ENCODE results near the gene DAPP1. TPM values are rescaled to one million over a fixed set of nuclear protein-coding genes. Genes with fewer than 3 reads are reported as not detected.
"Not testable (repeated sequence)": the region's sequence is repeated elsewhere in the genome, so short reads cannot be mapped to it uniquely, and the experiment has no call there.

DAPP1 gene, protein sequence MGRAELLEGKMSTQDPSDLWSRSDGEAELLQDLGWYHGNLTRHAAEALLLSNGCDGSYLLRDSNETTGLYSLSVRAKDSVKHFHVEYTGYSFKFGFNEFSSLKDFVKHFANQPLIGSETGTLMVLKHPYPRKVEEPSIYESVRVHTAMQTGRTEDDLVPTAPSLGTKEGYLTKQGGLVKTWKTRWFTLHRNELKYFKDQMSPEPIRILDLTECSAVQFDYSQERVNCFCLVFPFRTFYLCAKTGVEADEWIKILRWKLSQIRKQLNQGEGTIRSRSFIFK
- 24.3 TPM for polyA plus RNA-seq (2013)

GRCh38 chr4:99816545-99817308, at the start of gene DAPP1:
Gene DAPP1, plus strand, starts transcription at chr4:99816827. Its CDS starts 87 bp downstream, at chr4:99816914.
- DNase-seq = peak; percentile 67 to 90 (median 83)
- Histone ChIP-seq H3K4me3 (ENCODE audit: control insufficient read depth in 1 of 7, extremely low read depth in 1 of 7, insufficient read depth in 4 of 7, low read depth in 2 of 7, low read length in 6 of 7) (peak within 1 kb of the TSS; percentile 22 to 89 (median 76)), H3K36me3 (ENCODE audit: control insufficient read depth in 4 of 4, insufficient read depth in 4 of 4, low read length in 3 of 4) (no peaks in the 10 kb centered on the region), H3K27ac (ENCODE audit: insufficient read depth in 1 of 2, low read depth in 1 of 2, low read length in 2 of 2, poor library complexity in 1 of 2, severe bottlenecking in 2 of 2) (peak within 1 kb of the TSS; percentile 69 to 80), H3K27me3 (replicated peaks in 2 of 5; ENCODE audit: control insufficient read depth in 4 of 5, insufficient read depth in 5 of 5, low read length in 4 of 5) (no peaks in the 10 kb centered on the region), H3K4me1 (ENCODE audit: control extremely low read depth in 1 of 4, control insufficient read depth in 4 of 4, insufficient read depth in 4 of 4, low read length in 3 of 4) (peaks cover 38 to 63% (median 50%) of the 10 kb centered on the region in 4 experiments), H3K9me3 (ENCODE audit: control extremely low read depth in 1 of 5, control insufficient read depth in 4 of 5, insufficient read depth in 2 of 5, low read depth in 1 of 5, low read length in 4 of 5) (no peaks in the 10 kb centered on the region)
- POLR2A ChIA-PET = interaction anchor here (0.6 kb wide), 1 partner anchor 63 kb away, joined by 3 read pairs; no protein-coding TSS in a partner anchor
- WGBS (ENCODE audit: insufficient coverage) = 14% methylated on average over 7 of the region's 7 CpGs
- CTCF ChIA-PET = interaction anchor here (1.0 to 2.8 kb wide), 5 partner anchors 9 to 69 kb away, joined by 3 to 6 read pairs (median 4); no protein-coding TSS in a partner anchor

DNA sequence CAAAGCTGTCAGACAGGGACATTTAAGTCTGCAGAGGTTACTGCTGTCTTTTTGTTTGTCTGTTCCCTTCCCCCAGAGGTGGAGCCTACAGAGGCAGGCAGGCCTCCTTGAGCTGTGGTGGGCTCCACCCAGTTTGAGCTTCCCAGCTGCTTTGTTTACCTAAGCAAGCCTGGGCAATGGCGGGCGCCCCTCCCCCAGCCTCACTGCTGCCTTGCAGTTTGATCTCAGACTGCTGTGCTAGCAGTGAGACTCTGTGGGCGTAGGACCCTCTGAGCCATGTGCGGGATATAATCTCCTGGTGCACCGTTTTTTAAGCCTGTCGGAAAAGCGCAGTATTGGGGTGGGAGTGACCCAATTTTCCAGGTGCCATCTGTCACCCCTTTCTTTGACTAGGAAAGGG, 45.8 kb upstream of the DAPP1 start:
- H3K36me3 ChIP-seq (ENCODE audit: control insufficient read depth in 4 of 4, insufficient read depth in 4 of 4, low read length in 3 of 4); POLR2A ChIA-PET; H3K4me3 ChIP-seq (ENCODE audit: control insufficient read depth in 1 of 7, extremely low read depth in 1 of 7, insufficient read depth in 4 of 7, low read depth in 2 of 7, low read length in 6 of 7); H3K9me3 ChIP-seq (ENCODE audit: control extremely low read depth in 1 of 5, control insufficient read depth in 4 of 5, insufficient read depth in 2 of 5, low read depth in 1 of 5, low read length in 4 of 5); DNase-seq; H3K4me1 ChIP-seq (ENCODE audit: control extremely low read depth in 1 of 4, control insufficient read depth in 4 of 4, insufficient read depth in 4 of 4, low read length in 3 of 4); H3K27me3 ChIP-seq (replicated peaks in 2 of 5; ENCODE audit: control insufficient read depth in 4 of 5, insufficient read depth in 5 of 5, low read length in 4 of 5); CTCF ChIA-PET; H3K27ac ChIP-seq (ENCODE audit: insufficient read depth in 1 of 2, low read depth in 1 of 2, low read length in 2 of 2, poor library complexity in 1 of 2, severe bottlenecking in 2 of 2): not testable (repeated sequence)
- WGBS (ENCODE audit: insufficient coverage) = 100% methylated on average over 4 of the region's 7 CpGs

GRCh38 chr4:99783940-99784339, 32.7 kb upstream of the DAPP1 start:
- ChIA-PET POLR2A (no interaction called here), CTCF (no interaction called here)
- Histone ChIP-seq H3K36me3 (ENCODE audit: control insufficient read depth in 4 of 4, insufficient read depth in 4 of 4, low read length in 3 of 4) (no peaks in the 10 kb centered on the region), H3K27me3 (replicated peaks in 2 of 5; ENCODE audit: control insufficient read depth in 4 of 5, insufficient read depth in 5 of 5, low read length in 4 of 5) (peaks cover 0 to 2% (median 0%) of the 10 kb centered on the region in 5 experiments), H3K4me1 (ENCODE audit: control extremely low read depth in 1 of 4, control insufficient read depth in 4 of 4, insufficient read depth in 4 of 4, low read length in 3 of 4) (no peaks in the 10 kb centered on the region), H3K27ac (ENCODE audit: insufficient read depth in 1 of 2, low read depth in 1 of 2, low read length in 2 of 2, poor library complexity in 1 of 2, severe bottlenecking in 2 of 2) (no peak overlapping the region), H3K4me3 (ENCODE audit: control insufficient read depth in 1 of 7, extremely low read depth in 1 of 7, insufficient read depth in 4 of 7, low read depth in 2 of 7, low read length in 6 of 7) (no peak overlapping the region), H3K9me3 (ENCODE audit: control extremely low read depth in 1 of 5, control insufficient read depth in 4 of 5, insufficient read depth in 2 of 5, low read depth in 1 of 5, low read length in 4 of 5) (no peaks in the 10 kb centered on the region)
- WGBS (ENCODE audit: insufficient coverage) = 83% methylated on average over 2 of the region's 3 CpGs
- DNase-seq = no peak

DNA sequence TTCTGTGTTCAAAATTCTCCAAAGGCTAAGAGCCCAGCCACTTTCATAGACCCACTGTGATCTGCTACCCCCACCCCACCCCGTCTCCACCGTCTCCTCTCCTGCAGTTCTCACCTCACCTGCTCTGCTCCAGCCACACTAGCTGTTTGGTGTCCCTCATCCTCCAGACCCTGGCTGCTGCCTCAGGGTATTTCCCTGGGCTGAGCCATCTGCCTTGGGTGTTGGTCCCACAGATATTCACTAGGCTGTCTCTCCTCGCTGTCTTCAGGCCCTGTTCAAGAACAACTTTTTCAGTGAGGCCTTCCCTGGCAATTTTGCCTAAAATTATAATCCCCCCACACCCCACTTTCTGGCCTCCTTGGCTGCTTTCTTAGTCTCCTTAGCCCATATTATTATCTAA, 31.8 kb upstream of the DAPP1 start:
- POLR2A ChIA-PET = no interaction called here
- peaks cover 0 to 2% (median 0%) of the 10 kb centered on the region in 5 experiments for H3K27me3 ChIP-seq (replicated peaks in 2 of 5; ENCODE audit: control insufficient read depth in 4 of 5, insufficient read depth in 5 of 5, low read length in 4 of 5)
- H3K36me3 ChIP-seq (ENCODE audit: control insufficient read depth in 4 of 4, insufficient read depth in 4 of 4, low read length in 3 of 4) = no peaks in the 10 kb centered on the region
- H3K4me3 ChIP-seq (ENCODE audit: control insufficient read depth in 1 of 7, extremely low read depth in 1 of 7, insufficient read depth in 4 of 7, low read depth in 2 of 7, low read length in 6 of 7) = no peak overlapping the region
- DNase-seq = no peak
- no peaks in the 10 kb centered on the region for H3K4me1 ChIP-seq (ENCODE audit: control extremely low read depth in 1 of 4, control insufficient read depth in 4 of 4, insufficient read depth in 4 of 4, low read length in 3 of 4)
- WGBS (ENCODE audit: insufficient coverage) = 100% methylated on average over 3 of the region's 3 CpGs
- CTCF ChIA-PET = no interaction called here
- H3K27ac ChIP-seq (ENCODE audit: insufficient read depth in 1 of 2, low read depth in 1 of 2, low read length in 2 of 2, poor library complexity in 1 of 2, severe bottlenecking in 2 of 2) = no peak overlapping the region
- H3K9me3 ChIP-seq (ENCODE audit: control extremely low read depth in 1 of 5, control insufficient read depth in 4 of 5, insufficient read depth in 2 of 5, low read depth in 1 of 5, low read length in 4 of 5) = no peaks in the 10 kb centered on the region

GRCh38 chr4:99790796-99791617, 25.6 kb upstream of the DAPP1 start:
- Histone ChIP-seq H3K27me3 (replicated peaks in 2 of 5; ENCODE audit: control insufficient read depth in 4 of 5, insufficient read depth in 5 of 5, low read length in 4 of 5) (peaks cover 0 to 3% (median 0%) of the 10 kb centered on the region in 5 experiments), H3K27ac (ENCODE audit: insufficient read depth in 1 of 2, low read depth in 1 of 2, low read length in 2 of 2, poor library complexity in 1 of 2, severe bottlenecking in 2 of 2) (no peak overlapping the region), H3K36me3 (ENCODE audit: control insufficient read depth in 4 of 4, insufficient read depth in 4 of 4, low read length in 3 of 4) (no peaks in the 10 kb centered on the region), H3K4me3 (ENCODE audit: control insufficient read depth in 1 of 7, extremely low read depth in 1 of 7, insufficient read depth in 4 of 7, low read depth in 2 of 7, low read length in 6 of 7) (no peak overlapping the region), H3K9me3 (ENCODE audit: control extremely low read depth in 1 of 5, control insufficient read depth in 4 of 5, insufficient read depth in 2 of 5, low read depth in 1 of 5, low read length in 4 of 5) (no peaks in the 10 kb centered on the region), H3K4me1 (ENCODE audit: control extremely low read depth in 1 of 4, control insufficient read depth in 4 of 4, insufficient read depth in 4 of 4, low read length in 3 of 4) (no peaks in the 10 kb centered on the region)
- ChIA-PET POLR2A (no interaction called here), CTCF (no interaction called here)
- 87% methylated on average over 5 of the region's 6 CpGs for WGBS (ENCODE audit: insufficient coverage)
- DNase-seq = no peak

DNA sequence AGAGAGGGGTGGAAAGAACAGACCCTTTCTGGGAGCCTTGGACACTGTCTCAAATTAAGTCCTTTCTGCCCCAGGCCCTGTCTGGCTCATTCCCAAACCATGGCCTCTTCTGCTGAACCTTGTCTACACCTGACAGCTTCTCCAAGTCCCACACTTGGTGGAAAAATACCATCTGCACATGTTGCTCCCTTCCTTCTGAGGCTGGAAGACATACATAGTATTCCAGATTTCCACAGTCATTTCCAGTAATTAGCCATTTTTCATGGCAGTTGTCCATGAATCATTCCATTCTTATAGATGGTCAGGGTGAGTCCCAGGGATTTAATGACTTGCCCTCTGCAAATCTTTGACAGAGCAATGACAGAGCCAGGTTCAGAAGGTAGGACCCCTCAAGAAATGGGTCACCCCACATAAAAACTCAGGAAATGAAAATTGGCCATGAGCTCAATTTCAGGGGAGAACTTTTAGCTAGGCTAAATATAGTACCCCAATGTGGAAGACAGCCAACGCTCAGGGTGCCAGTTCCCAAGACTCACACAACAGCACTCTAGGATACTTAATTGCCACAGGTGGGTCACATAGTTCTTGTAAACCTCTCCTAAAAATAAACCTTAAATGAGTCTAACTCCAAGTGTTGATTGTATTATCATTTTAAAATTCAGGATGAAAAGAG, 16.2 kb upstream of the DAPP1 start:
- no peaks in the 10 kb centered on the region for H3K4me1 ChIP-seq (ENCODE audit: control extremely low read depth in 1 of 4, control insufficient read depth in 4 of 4, insufficient read depth in 4 of 4, low read length in 3 of 4)
- ChIA-PET CTCF (interaction anchor here (0.6 to 1.0 kb wide), 2 partner anchors 11 to 227 kb away, joined by 3 read pairs; no protein-coding TSS in a partner anchor), POLR2A (no interaction called here)
- H3K27ac ChIP-seq (ENCODE audit: insufficient read depth in 1 of 2, low read depth in 1 of 2, low read length in 2 of 2, poor library complexity in 1 of 2, severe bottlenecking in 2 of 2) = no peak overlapping the region
- no peak overlapping the region for H3K4me3 ChIP-seq (ENCODE audit: control insufficient read depth in 1 of 7, extremely low read depth in 1 of 7, insufficient read depth in 4 of 7, low read depth in 2 of 7, low read length in 6 of 7)
- no peak for DNase-seq
- 100% methylated on average over 1 of the region's 1 CpG for WGBS (ENCODE audit: insufficient coverage)
- H3K9me3 ChIP-seq (ENCODE audit: control extremely low read depth in 1 of 5, control insufficient read depth in 4 of 5, insufficient read depth in 2 of 5, low read depth in 1 of 5, low read length in 4 of 5) = peaks cover 0 to 4% (median 0%) of the 10 kb centered on the region in 5 experiments
- no peaks in the 10 kb centered on the region for H3K36me3 ChIP-seq (ENCODE audit: control insufficient read depth in 4 of 4, insufficient read depth in 4 of 4, low read length in 3 of 4)
- peaks cover 0 to 10% (median 0%) of the 10 kb centered on the region in 5 experiments for H3K27me3 ChIP-seq (replicated peaks in 2 of 5; ENCODE audit: control insufficient read depth in 4 of 5, insufficient read depth in 5 of 5, low read length in 4 of 5)
